Gastrocnemius medialis (tissue), 4 donors: ENCODE data around the gene HEXD. TPM values are rescaled to one million over a fixed set of nuclear protein-coding genes. Genes with fewer than 3 reads are reported as not detected.

Source experiments
- ATAC-seq, 2 donors: fragments of 150-250 bp; one replicate each; pipeline ENCODE4 v1.9.1; 2016
- DNase-seq, 2 donors: peaks; one replicate each; pipeline ENCODE4 v3.0.0-alpha.2; 2019
- H3K27ac ChIP-seq, 4 donors: fragments of 200-600 bp; sonication (generic); 1 replicate in 1 of 4; 2 replicates in 3 of 4; pipeline ENCODE4 v1.5.1; 2016 to 2018; ENCODE audit warnings: mild to moderate bottlenecking in 2 of 4, moderate library complexity in 1 of 4
- H3K27me3 ChIP-seq, 3 donors: fragments of 200-600 bp; sonication (generic) in 2 of 3; 1 replicate in 1 of 3; 2 replicates in 2 of 3; pipeline versions ENCODE4 v1.5.1 to v1.6.0; 2016 to 2019; ENCODE audit warnings: mild to moderate bottlenecking in 1 of 3, moderate library complexity in 1 of 3
- H3K36me3 ChIP-seq, 2 donors: fragments of 200-600 bp; sonication (generic) in 1 of 2; one replicate each; pipeline ENCODE4 v1.5.1; 2017 to 2018
- H3K4me1 ChIP-seq, 2 donors: fragments of 200-600 bp; sonication (generic) in 1 of 2; one replicate each; pipeline ENCODE4 v1.5.1; 2016 to 2017; ENCODE audit warnings: mild to moderate bottlenecking in 2 of 2
- H3K4me3 ChIP-seq, 4 donors: fragments of 200-600 bp; sonication (generic) in 3 of 4; 1 replicate in 1 of 4; 2 replicates in 3 of 4; pipeline ENCODE4 v1.5.1; 2016 to 2019; ENCODE audit warnings: mild to moderate bottlenecking in 2 of 4
- H3K9me3 ChIP-seq, 3 donors: fragments of 200-600 bp; sonication (generic) in 2 of 3; 1 replicate in 1 of 3; 2 replicates in 2 of 3; pipeline ENCODE4 v1.5.1; 2016 to 2019
- CTCF ChIP-seq, 5 experiments: fragments of 450-650 bp in 3 of 5; fragments of 200-600 bp in 2 of 5; sonication (generic) in 2 of 5; IDR thresholded peaks in 4 of 5; conservative IDR thresholded peaks in 1 of 5; 1 replicate in 4 of 5; 2 replicates in 1 of 5; pipeline ENCODE4 v1.5.1; 2016 to 2019; ENCODE audit warnings: antibody characterized with exemption in 5 of 5, mild to moderate bottlenecking in 3 of 5, moderate library complexity in 3 of 5
- POLR2A ChIP-seq, 2 donors: fragments of 450-650 bp; IDR thresholded peaks; one replicate each; pipeline ENCODE4 v1.6.1; 2017; ENCODE audit warnings: antibody characterized with exemption in 2 of 2, mild to moderate bottlenecking in 2 of 2, moderate library complexity in 2 of 2
- in situ Hi-C, 4 donors: fragments of 200-750 bp; cut with MboI; loops; one replicate each; pipeline versions ENCODE4 v1.15.0 to v1.8.0; 2017; ENCODE audit warnings: low sequenced_read_pairs in 4 of 4
- intact Hi-C: fragments of 100-400 bp; cut with DNase I; formaldehyde crosslinking; loops from one replicate; pipeline ENCODE4 v1.15.1; 2023; ENCODE audit warnings: low total_unique reads
- total RNA-seq, 4 donors: library from RNA; depleted of rRNA; stranded (reverse); fragments of >200 nt; gene quantifications; one replicate each; pipeline versions ENCODE4 v1.1.0 to v1.2.3, GENCODE V29; 2016

HEXD gene
- total RNA-seq, 4 donors from 2014 or later = 15.5 to 35.1 (median 22.5) TPM

GRCh38 chr17:82461827-82462524, 43.8 kb downstream of the HEXD start:
- intact Hi-C loops = no loop called here
- Histone ChIP-seq H3K4me1 (peaks cover 15 to 17% of the 10 kb centered on the region in 2 donors), H3K4me3 (no peak overlapping the region), H3K9me3 (no peaks in the 10 kb centered on the region), H3K27ac (no peak overlapping the region), H3K36me3 (peaks cover 0 to 60% of the 10 kb centered on the region in 2 donors), H3K27me3 (no peaks in the 10 kb centered on the region)
- DNase-seq = no peak
- no peak for TF ChIP-seq CTCF (IDR thresholded peaks at IDR 0.05 in 4 of 5, conservative IDR thresholded peaks at IDR 0.05 in 1 of 5)
- TF ChIP-seq POLR2A (IDR thresholded peaks at IDR 0.05) = no peak
- ATAC-seq = no peak
- in situ Hi-C loops = no loop called here

- no peak for DNase-seq
- intact Hi-C loops (no loop called here), in situ Hi-C loops (no loop called here)
- Histone ChIP-seq H3K27me3 (no peaks in the 10 kb centered on the region), H3K4me3 (no peak overlapping the region), H3K27ac (no peak overlapping the region), H3K9me3 (no peaks in the 10 kb centered on the region), H3K4me1 (peaks cover 7 to 9% of the 10 kb centered on the region in 2 donors), H3K36me3 (peaks cover 0 to 74% of the 10 kb centered on the region in 2 donors)
- TF ChIP-seq POLR2A (IDR thresholded peaks at IDR 0.05) = no peak
- TF ChIP-seq CTCF (IDR thresholded peaks at IDR 0.05 in 4 of 5, conservative IDR thresholded peaks at IDR 0.05 in 1 of 5) = no peak
- no peak for ATAC-seq
These were observed 45.2 kb downstream of the HEXD start for GRCh38 chr17:82463391-82463790.

- Histone ChIP-seq H3K27me3 (no peaks in the 10 kb centered on the region), H3K4me1 (peaks cover 7% of the 10 kb centered on the region in 2 donors), H3K27ac (no peak overlapping the region), H3K36me3 (peaks cover 0 to 80% of the 10 kb centered on the region in 2 donors), H3K4me3 (no peak overlapping the region), H3K9me3 (no peaks in the 10 kb centered on the region)
- TF ChIP-seq POLR2A (IDR thresholded peaks at IDR 0.05) = no peak
- no peak for TF ChIP-seq CTCF (IDR thresholded peaks at IDR 0.05 in 4 of 5, conservative IDR thresholded peaks at IDR 0.05 in 1 of 5)
- DNase-seq = no peak
- no peak for ATAC-seq
- intact Hi-C loops (no loop called here), in situ Hi-C loops (no loop called here)
These were observed 45.9 kb downstream of the HEXD start for GRCh38 chr17:82463925-82464566.

GRCh38 chr17:82464567-82464929, 46.4 kb downstream of the HEXD start:
- Histone ChIP-seq H3K36me3 (peaks cover 0 to 85% of the 10 kb centered on the region in 2 donors), H3K9me3 (no peaks in the 10 kb centered on the region)

More at GRCh38 chr17:82464567-82464929, 46.4 kb downstream of the HEXD start:
- Histone ChIP-seq H3K4me3 (no peak overlapping the region), H3K27ac (no peak overlapping the region), H3K27me3 (no peaks in the 10 kb centered on the region), H3K4me1 (peaks cover 2 to 3% of the 10 kb centered on the region in 2 donors)
- in situ Hi-C loops = no loop called here
- intact Hi-C loops = no loop called here
- no peak for ATAC-seq
- TF ChIP-seq POLR2A (IDR thresholded peaks at IDR 0.05) (no peak), CTCF (IDR thresholded peaks at IDR 0.05 in 4 of 5, conservative IDR thresholded peaks at IDR 0.05 in 1 of 5) (no peak)
- no peak for DNase-seq
